NT2/D1 (cell line): ENCODE results near the gene SLC25A21.
"Not testable (repeated sequence)": the region's sequence is repeated elsewhere in the genome, so short reads cannot be mapped to it uniquely, and the experiment has no call there.

Experiments
- DNase-seq: peaks from one replicate; pipeline ENCODE4 v3.0.0-alpha.2; 2011; ENCODE audit warnings: low read depth, low spot score
- H3K27me3 ChIP-seq: 2 replicates; pipeline ENCODE4 v1.6.0; 2011; ENCODE audit warnings: mild to moderate bottlenecking; ENCODE audit not compliant: insufficient read length, insufficient read depth
- H3K36me3 ChIP-seq: 2 replicates; pipeline ENCODE4 v1.6.1; 2011; ENCODE audit warnings: mild to moderate bottlenecking, low read length, mixed read lengths; ENCODE audit not compliant: insufficient read depth, insufficient read length
- H3K4me1 ChIP-seq: 2 replicates; pipeline ENCODE4 v1.5.1; 2011; ENCODE audit not compliant: insufficient read depth, insufficient read length
- H3K4me3 ChIP-seq: 2 replicates; pipeline ENCODE4 v1.5.1; 2011; ENCODE audit warnings: low read depth; ENCODE audit not compliant: insufficient read length
- H3K9ac ChIP-seq: 2 replicates; pipeline ENCODE4 v1.6.0; 2011; ENCODE audit warnings: low read depth; ENCODE audit not compliant: insufficient read length
- H3K9me3 ChIP-seq: 2 replicates; pipeline ENCODE4 v1.5.1; 2011; ENCODE audit warnings: mild to moderate bottlenecking, low read length; ENCODE audit not compliant: insufficient read depth
- SUZ12 ChIP-seq: IDR thresholded peaks from 2 replicates; pipeline ENCODE4 v1.6.1; 2011; ENCODE audit not compliant: insufficient read length, insufficient read depth; ENCODE audit errors: extremely low read depth
- YY1 ChIP-seq: IDR thresholded peaks from 2 replicates; pipeline ENCODE4 v1.6.1; 2011; ENCODE audit not compliant: insufficient read length, insufficient read depth
- ZNF274 ChIP-seq: IDR thresholded peaks from 2 replicates; pipeline ENCODE4 v1.6.1; 2011; ENCODE audit warnings: mild to moderate bottlenecking, low read depth, low read length

SLC25A21 gene

GRCh38 chr14:37181441-37181840 is 9.0 kb upstream of the SLC25A21 start:
- no peaks in the 10 kb centered on the region for H3K36me3 ChIP-seq
- no peaks in the 10 kb centered on the region for H3K27me3 ChIP-seq
- DNase-seq, result no peak
- no peaks in the 10 kb centered on the region for H3K9me3 ChIP-seq
- no peak for TF ChIP-seq YY1
- no peak for TF ChIP-seq ZNF274
- TF ChIP-seq SUZ12, result no peak
- H3K4me3 ChIP-seq, result no peak overlapping the region
- no peak overlapping the region for H3K9ac ChIP-seq
- no peaks in the 10 kb centered on the region for H3K4me1 ChIP-seq

- not testable (repeated sequence) for H3K9me3 ChIP-seq, H3K4me3 ChIP-seq, H3K4me1 ChIP-seq, H3K9ac ChIP-seq, DNase-seq, H3K36me3 ChIP-seq, H3K27me3 ChIP-seq
Observed at GRCh38 chr14:37180886-37181285, 8.5 kb upstream of the SLC25A21 start.

DNA sequence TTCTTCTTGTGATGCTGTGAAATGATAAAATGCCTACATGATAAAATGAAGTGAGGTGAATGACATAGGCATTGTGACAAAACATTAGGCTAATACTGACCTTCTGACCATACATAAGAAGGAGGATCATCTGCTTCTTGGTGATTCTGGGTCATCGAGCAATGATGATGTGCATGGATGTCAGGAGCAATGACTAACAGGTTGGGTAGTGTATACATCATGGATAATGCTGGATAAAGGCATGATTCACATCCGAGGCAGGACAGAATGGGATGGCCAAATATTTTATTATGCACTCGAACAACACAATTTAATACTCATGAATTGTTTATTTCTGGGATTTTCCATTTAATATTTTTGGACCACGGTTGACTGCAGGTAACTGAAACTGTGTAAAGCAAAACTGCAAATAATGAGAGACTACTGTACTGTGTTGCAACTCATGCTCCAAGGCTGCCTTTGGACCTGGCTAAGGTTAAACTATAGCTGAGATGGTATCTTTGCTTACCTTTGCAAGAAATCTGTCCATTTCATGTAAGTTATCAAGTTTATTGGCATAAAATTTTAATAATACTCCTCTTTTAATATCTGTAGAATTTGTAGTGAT is 7.6 kb upstream of the SLC25A21 start:
- no peak overlapping the region for H3K9ac ChIP-seq

DNA sequence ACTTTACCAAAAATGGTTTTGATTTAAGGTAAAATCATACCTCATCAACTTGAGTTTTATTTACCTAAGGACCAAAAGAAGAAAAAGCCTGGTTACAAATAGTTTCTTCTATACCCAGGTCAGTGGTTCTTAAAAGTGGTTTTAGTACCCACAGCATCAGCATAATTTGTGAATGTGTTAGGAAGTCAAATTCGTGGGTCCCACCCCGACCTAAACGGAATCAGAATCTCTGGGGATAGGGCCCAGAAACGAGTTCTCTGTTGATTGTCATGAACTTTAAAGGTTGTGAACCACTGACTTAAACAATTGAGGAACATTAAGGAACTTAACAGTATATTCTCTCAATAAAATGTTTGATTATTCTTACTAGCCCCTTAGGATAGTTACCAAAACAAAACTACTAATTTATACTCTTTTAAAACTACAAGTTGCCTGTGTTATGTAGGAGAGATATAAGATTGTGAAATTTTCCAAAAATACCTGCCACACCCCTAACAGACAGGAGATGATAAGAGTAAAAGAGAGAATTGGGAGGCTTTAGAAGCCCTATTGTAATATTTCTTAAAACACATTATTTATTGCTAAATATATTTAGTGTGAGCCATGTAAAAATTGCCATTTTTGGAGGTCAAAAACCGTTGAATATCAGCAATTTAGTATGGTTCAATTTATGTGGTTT is 669 bp upstream of the SLC25A21 start:
- Histone ChIP-seq H3K9ac (peak overlapping the region; percentile 88), H3K4me1 (no peaks in the 10 kb centered on the region), H3K9me3 (no peaks in the 10 kb centered on the region), H3K27me3 (no peaks in the 10 kb centered on the region), H3K4me3 (peak overlapping the region; percentile 85), H3K36me3 (no peaks in the 10 kb centered on the region)
- DNase-seq, result no peak
- TF ChIP-seq YY1, result no peak
- no peak for TF ChIP-seq SUZ12
- TF ChIP-seq ZNF274, result no peak

More for the DNA sequence above, 7.6 kb upstream of the SLC25A21 start:
- Histone ChIP-seq H3K4me1 (no peaks in the 10 kb centered on the region), H3K27me3 (no peaks in the 10 kb centered on the region), H3K36me3 (no peaks in the 10 kb centered on the region), H3K4me3 (no peak overlapping the region), H3K9me3 (no peaks in the 10 kb centered on the region)
- TF ChIP-seq ZNF274 (no peak), SUZ12 (no peak)
- no peak for DNase-seq

DNA sequence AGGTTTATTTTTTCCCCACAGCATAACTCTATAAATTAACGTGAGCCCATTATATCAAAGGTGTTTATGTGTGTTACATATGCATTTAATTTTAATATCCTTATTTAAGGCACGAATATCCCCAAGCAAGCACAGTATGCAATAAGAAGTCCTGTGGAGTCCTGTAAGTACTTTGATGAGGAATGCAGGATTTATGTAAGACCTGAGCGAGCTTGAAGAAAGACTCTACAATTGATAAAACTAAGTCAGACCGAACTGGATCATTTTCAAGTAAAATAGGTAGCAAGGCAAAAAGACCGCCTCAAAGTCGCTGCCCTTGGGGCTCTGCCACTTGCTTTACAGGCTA is 755 bp downstream of the SLC25A21 start:
- Histone ChIP-seq H3K4me1 (no peaks in the 10 kb centered on the region), H3K27me3 (no peaks in the 10 kb centered on the region), H3K9me3 (no peaks in the 10 kb centered on the region), H3K9ac (peak overlapping the region; percentile 88), H3K36me3 (no peaks in the 10 kb centered on the region), H3K4me3 (peak overlapping the region; percentile 85)
- DNase-seq, result no peak
- TF ChIP-seq ZNF274 (no peak), SUZ12 (no peak), YY1 (no peak)

DNA sequence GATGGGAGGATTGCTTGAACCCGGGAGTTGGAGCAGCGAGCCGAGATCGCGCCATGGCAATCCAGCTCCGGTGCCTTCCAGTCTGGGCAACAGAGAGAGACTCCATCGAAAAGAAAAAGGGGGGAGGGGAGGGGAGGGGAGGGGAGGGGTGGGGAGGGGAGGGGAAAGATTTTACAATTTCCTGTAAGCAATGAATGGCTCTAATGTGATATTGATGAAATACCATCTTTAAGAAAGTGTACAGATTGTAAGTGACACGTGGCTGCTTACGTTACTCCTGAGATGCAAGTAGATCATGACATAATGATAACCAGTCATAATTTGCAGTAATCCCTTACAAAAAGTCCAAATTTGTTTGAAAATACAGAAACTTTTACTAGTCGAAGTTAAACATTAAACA is 1.4 kb downstream of the SLC25A21 start:
- Histone ChIP-seq H3K4me3 (no peak overlapping the region), H3K4me1 (no peaks in the 10 kb centered on the region), H3K36me3 (no peaks in the 10 kb centered on the region), H3K9me3 (no peaks in the 10 kb centered on the region), H3K27me3 (no peaks in the 10 kb centered on the region), H3K9ac (no peak overlapping the region)
- DNase-seq, result no peak
- TF ChIP-seq YY1 (no peak), SUZ12 (no peak), ZNF274 (no peak)

GRCh38 chr14:37170237-37170636 is 2.2 kb downstream of the SLC25A21 start:
- Histone ChIP-seq H3K9me3 (no peaks in the 10 kb centered on the region), H3K27me3 (no peaks in the 10 kb centered on the region), H3K9ac (no peak overlapping the region), H3K4me3 (no peak overlapping the region), H3K36me3 (no peaks in the 10 kb centered on the region), H3K4me1 (no peaks in the 10 kb centered on the region)
- no peak for DNase-seq
- no peak for TF ChIP-seq ZNF274
- no peak for TF ChIP-seq YY1
- TF ChIP-seq SUZ12, result no peak

- Histone ChIP-seq H3K9ac (no peak overlapping the region), H3K27me3 (no peaks in the 10 kb centered on the region)
Observed at GRCh38 chr14:37168721-37169120, 3.7 kb downstream of the SLC25A21 start.

More at GRCh38 chr14:37168721-37169120, 3.7 kb downstream of the SLC25A21 start:
- H3K9me3 ChIP-seq, result no peaks in the 10 kb centered on the region
- H3K4me3 ChIP-seq, result no peak overlapping the region
- no peaks in the 10 kb centered on the region for H3K36me3 ChIP-seq
- TF ChIP-seq YY1 (no peak), SUZ12 (no peak), ZNF274 (no peak)
- no peak for DNase-seq
- H3K4me1 ChIP-seq, result no peaks in the 10 kb centered on the region
